Measurements from ENCODE around the gene KRTAP13-1.

Gene KRTAP13-1

DNA sequence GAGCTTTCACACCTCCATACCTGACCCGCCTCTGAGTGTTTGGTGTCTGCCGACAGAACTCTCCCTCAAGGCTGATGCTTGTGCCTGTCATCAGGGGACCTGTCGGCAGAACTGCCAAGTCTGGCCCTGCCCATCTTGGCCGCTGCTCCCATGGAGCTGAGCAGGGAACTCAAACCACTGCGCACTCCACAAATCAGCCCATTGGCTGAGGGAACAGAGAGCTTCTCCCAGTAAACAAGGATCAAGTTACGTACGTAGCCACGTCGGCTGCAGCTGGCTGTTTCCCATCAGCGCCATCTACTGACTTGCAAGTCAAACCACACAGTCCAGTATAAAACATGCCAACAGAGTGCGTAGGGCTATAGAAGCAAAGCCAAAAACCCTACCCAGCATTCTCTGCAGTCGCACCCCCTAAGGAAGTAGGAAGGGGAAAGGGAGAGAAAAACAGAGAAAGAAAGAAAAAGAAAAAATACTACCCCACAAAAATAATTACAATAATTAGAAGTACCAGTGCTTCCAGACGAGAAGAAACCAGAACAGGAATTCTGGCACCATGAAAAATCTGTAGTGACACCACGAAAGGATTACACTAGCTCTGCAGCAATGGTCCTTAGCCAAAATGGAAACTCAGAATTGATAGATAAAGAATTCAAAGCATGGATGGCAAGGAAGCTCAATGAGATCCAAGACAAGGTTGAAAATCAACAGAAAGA, 13.1 kb downstream of the KRTAP13-1 start:
- no peak overlapping the region for H3K4me3 ChIP-seq (ENCODE audit: insufficient read depth, low read depth, low read length)
- H3K27ac ChIP-seq (ENCODE audit: insufficient read depth, low read depth, low read length, poor library complexity, severe bottlenecking), result no peak overlapping the region
- WGBS, 2 experiments, result 34 to 36% methylated on average over 12 to 13 of the region's 14 CpGs
- no peaks in the 10 kb centered on the region for H3K27me3 ChIP-seq (ENCODE audit: control insufficient read depth, insufficient read depth, low read length, poor library complexity, severe bottlenecking)
- no peaks in the 10 kb centered on the region for H3K36me3 ChIP-seq (ENCODE audit: control insufficient read depth, insufficient read depth, low read length)
- H3K4me1 ChIP-seq (ENCODE audit: control insufficient read depth, insufficient read depth, low read length), result no peaks in the 10 kb centered on the region
- no peaks in the 10 kb centered on the region for H3K9me3 ChIP-seq (ENCODE audit: control insufficient read depth, low read length)

DNA sequence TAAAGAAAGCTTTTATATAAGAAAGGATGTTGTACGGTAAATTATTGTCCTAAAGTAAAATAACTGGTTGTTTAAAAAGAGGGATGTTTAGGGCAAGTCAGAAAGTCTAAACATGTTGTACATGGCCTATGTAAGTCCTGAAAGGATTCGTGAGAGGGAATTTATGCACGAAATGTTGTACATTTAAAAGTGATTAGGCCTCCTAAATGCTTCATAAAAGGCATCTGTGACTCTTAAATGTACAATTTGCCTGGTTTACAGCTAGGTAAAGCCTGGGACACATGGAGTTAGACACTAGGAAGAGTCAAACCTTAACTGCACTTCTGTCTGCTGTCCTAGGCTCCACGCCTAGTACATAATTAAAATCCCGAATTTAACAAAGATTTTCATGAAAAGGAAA, 20.2 kb downstream of the KRTAP13-1 start:
- Histone ChIP-seq H3K9me3 (ENCODE audit: control insufficient read depth, low read length) (peaks cover 5% of the 10 kb centered on the region), H3K27me3 (ENCODE audit: control insufficient read depth, insufficient read depth, low read length, poor library complexity, severe bottlenecking) (no peaks in the 10 kb centered on the region), H3K4me1 (ENCODE audit: control insufficient read depth, insufficient read depth, low read length) (no peaks in the 10 kb centered on the region), H3K27ac (ENCODE audit: insufficient read depth, low read depth, low read length, poor library complexity, severe bottlenecking) (no peak overlapping the region), H3K36me3 (ENCODE audit: control insufficient read depth, insufficient read depth, low read length) (no peaks in the 10 kb centered on the region), H3K4me3 (ENCODE audit: insufficient read depth, low read depth, low read length) (no peak overlapping the region)
- WGBS, 2 experiments, result 86 to 94% methylated on average over 5 of the region's 5 CpGs

DNA sequence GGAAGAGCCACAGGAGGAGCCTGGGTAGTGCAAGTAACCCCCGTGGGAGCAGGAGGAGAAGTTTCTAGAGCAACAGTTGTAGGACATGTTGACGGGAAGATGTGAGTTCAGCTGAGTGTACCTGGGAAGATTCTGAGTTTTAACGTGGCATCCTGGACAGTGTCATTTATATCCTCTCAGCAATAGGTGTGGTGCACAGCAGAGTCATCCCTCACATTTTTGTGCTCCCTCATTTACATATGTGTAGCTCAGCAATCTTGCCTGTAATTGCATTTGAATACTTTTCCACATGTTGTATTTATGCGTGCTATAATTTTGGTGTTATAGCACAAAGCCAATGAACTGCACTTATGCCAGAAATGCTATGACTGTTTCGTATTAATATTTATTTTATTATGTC, 30.0 kb downstream of the KRTAP13-1 start, which contains the start of gene KRTAP13-3:
KRTAP13-3 (minus strand) TSS at position 101 of the 400 bp plus-strand sequence; CDS start at position 87, 14 bp downstream.
- no peaks in the 10 kb centered on the region for H3K36me3 ChIP-seq (ENCODE audit: control insufficient read depth, insufficient read depth, low read length)
- H3K27me3 ChIP-seq (ENCODE audit: control insufficient read depth, insufficient read depth, low read length, poor library complexity, severe bottlenecking), result no peaks in the 10 kb centered on the region
- 81 to 92% methylated on average over 3 to 4 of the region's 5 CpGs for WGBS, 2 experiments
- peak within 1 kb of the TSS; percentile 27 for H3K27ac ChIP-seq (ENCODE audit: insufficient read depth, low read depth, low read length, poor library complexity, severe bottlenecking)
- H3K4me1 ChIP-seq (ENCODE audit: control insufficient read depth, insufficient read depth, low read length), result no peaks in the 10 kb centered on the region
- no peak within 1 kb of the TSS for H3K4me3 ChIP-seq (ENCODE audit: insufficient read depth, low read depth, low read length)
- H3K9me3 ChIP-seq (ENCODE audit: control insufficient read depth, low read length), result no peaks in the 10 kb centered on the region

DNA sequence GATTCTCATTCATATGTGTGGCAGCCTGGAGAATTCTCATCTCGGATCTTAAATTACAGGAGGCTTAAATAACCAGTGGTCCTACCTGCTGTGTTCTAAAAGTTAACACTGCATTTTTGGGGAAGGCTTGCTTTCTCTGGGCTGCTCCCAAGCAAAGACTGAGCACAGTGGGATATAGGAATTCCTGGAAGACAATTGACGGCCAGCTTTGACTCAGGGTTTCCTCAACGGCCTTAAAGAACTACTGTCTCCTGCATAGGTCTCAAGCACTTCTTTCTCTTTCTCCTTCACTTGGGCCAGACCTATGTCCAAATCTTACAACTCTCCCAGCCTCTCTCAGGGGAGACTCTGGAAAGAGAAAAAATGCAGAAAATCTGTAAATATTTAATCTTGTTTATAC, 30.9 kb downstream of the KRTAP13-1 start:
- peak overlapping the region; percentile 27 for H3K27ac ChIP-seq (ENCODE audit: insufficient read depth, low read depth, low read length, poor library complexity, severe bottlenecking)
- no peaks in the 10 kb centered on the region for H3K4me1 ChIP-seq (ENCODE audit: control insufficient read depth, insufficient read depth, low read length)
- no peaks in the 10 kb centered on the region for H3K36me3 ChIP-seq (ENCODE audit: control insufficient read depth, insufficient read depth, low read length)
- no peaks in the 10 kb centered on the region for H3K9me3 ChIP-seq (ENCODE audit: control insufficient read depth, low read length)
- H3K4me3 ChIP-seq (ENCODE audit: insufficient read depth, low read depth, low read length), result no peak overlapping the region
- no peaks in the 10 kb centered on the region for H3K27me3 ChIP-seq (ENCODE audit: control insufficient read depth, insufficient read depth, low read length, poor library complexity, severe bottlenecking)
- 0 to 4% methylated on average over 3 of the region's 3 CpGs for WGBS, 2 experiments

DNA sequence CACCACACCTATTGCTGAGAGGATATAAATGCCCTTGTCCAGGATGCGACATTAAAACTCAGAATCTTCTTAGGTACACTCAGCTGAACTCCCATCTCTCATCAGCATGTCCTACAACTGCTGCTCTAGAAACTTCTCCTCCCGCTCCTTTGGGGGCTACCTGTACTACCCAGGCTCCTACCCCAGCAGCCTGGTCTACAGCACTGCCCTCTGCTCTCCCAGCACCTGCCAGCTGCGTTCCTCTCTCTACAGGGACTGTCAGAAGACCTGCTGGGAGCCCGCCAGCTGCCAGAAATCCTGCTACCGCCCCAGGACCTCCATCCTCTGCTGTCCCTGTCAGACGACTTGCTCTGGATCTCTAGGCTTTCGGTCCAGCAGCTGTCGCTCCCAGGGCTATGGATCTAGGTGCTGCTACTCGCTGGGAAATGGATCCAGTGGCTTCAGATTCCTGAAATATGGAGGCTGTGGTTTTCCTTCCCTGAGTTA, 34.4 kb downstream of the KRTAP13-1 start, which contains the start of gene KRTAP13-4:
KRTAP13-4 (plus strand) TSS at position 51 of the 486 bp plus-strand sequence; CDS start at position 107, 56 bp downstream.
- H3K4me3 ChIP-seq (ENCODE audit: insufficient read depth, low read depth, low read length), result no peak within 1 kb of the TSS
- WGBS, 2 experiments, result 89 to 91% methylated on average over 9 of the region's 9 CpGs

DNA sequence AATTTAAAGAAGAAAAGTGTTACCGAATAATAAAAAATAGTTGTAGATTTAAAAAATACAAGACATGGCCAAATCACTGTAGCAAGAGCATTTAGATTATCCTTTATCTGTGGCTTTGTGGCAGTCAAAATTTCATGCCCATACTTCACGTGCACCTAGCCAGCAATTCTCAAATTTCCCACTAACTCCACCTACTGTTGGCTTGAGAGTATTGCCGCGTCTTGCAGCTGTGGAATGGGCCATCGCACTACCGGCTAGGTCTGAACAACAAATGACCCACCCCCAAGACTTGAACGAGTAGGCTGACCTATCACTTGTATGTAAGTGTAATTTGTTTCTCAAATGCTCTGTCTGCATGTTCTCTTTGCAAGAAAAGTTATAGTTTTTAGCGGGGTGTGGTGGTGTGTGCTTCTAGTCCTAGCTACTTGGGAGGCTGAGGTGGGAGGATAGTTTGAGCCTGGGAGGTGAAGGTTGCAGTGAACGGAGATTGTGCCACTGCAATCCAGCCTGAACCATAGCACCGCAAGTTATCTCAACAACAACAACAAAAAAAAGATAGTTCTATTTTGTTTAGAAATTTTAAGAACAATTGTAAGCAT, 38.3 kb downstream of the KRTAP13-1 start:
- H3K4me3 ChIP-seq (ENCODE audit: insufficient read depth, low read depth, low read length), result no peak overlapping the region
- whole genome bisulfite sequencing, 2 experiments, result 44 to 50% methylated on average over 9 of the region's 10 CpGs
- no peaks in the 10 kb centered on the region for H3K36me3 ChIP-seq (ENCODE audit: control insufficient read depth, insufficient read depth, low read length)
- no peaks in the 10 kb centered on the region for H3K27me3 ChIP-seq (ENCODE audit: control insufficient read depth, insufficient read depth, low read length, poor library complexity, severe bottlenecking)
- no peaks in the 10 kb centered on the region for H3K9me3 ChIP-seq (ENCODE audit: control insufficient read depth, low read length)
- no peak overlapping the region for H3K27ac ChIP-seq (ENCODE audit: insufficient read depth, low read depth, low read length, poor library complexity, severe bottlenecking)
- no peaks in the 10 kb centered on the region for H3K4me1 ChIP-seq (ENCODE audit: control insufficient read depth, insufficient read depth, low read length)

More for the DNA sequence above, 34.4 kb downstream of the KRTAP13-1 start, which contains the start of gene KRTAP13-4:
- H3K9me3 ChIP-seq (ENCODE audit: control insufficient read depth, low read length), result no peaks in the 10 kb centered on the region
- H3K4me1 ChIP-seq (ENCODE audit: control insufficient read depth, insufficient read depth, low read length), result no peaks in the 10 kb centered on the region
- no peak within 1 kb of the TSS for H3K27ac ChIP-seq (ENCODE audit: insufficient read depth, low read depth, low read length, poor library complexity, severe bottlenecking)
- H3K27me3 ChIP-seq (ENCODE audit: control insufficient read depth, insufficient read depth, low read length, poor library complexity, severe bottlenecking), result no peaks in the 10 kb centered on the region
- no peaks in the 10 kb centered on the region for H3K36me3 ChIP-seq (ENCODE audit: control insufficient read depth, insufficient read depth, low read length)

DNA sequence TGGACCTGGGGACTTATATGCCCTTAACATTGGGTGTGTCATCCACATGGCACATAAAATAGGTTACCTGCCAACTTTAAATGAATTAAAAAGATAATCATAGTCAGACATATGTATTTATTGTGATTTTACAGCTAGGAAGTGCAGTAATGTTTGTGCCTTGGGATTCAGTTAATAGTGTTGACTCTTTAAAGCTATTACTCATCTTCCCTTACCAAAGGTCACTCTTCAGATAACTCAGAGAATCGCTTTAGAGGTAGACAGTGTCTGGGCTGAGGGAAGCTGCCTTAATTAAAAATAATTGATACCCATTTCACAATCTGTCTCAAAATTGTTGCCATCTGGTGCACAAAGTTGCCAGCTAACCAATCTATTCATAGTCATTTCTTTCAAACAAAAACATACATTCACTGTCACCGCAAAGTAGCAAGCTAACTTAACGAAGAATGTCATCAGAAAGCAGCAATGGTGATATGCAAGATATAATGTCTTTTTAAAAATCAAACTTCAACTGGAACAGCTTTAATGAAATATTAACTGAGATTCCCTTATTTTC, 41.3 kb downstream of the KRTAP13-1 start:
- no peaks in the 10 kb centered on the region for H3K4me1 ChIP-seq (ENCODE audit: control insufficient read depth, insufficient read depth, low read length)
- no peaks in the 10 kb centered on the region for H3K27me3 ChIP-seq (ENCODE audit: control insufficient read depth, insufficient read depth, low read length, poor library complexity, severe bottlenecking)
- no peak overlapping the region for H3K27ac ChIP-seq (ENCODE audit: insufficient read depth, low read depth, low read length, poor library complexity, severe bottlenecking)
- H3K9me3 ChIP-seq (ENCODE audit: control insufficient read depth, low read length), result no peaks in the 10 kb centered on the region
- no peaks in the 10 kb centered on the region for H3K36me3 ChIP-seq (ENCODE audit: control insufficient read depth, insufficient read depth, low read length)
- 97 to 100% methylated on average over 1 to 3 of the region's 3 CpGs for WGBS, 2 experiments
- no peak overlapping the region for H3K4me3 ChIP-seq (ENCODE audit: insufficient read depth, low read depth, low read length)

DNA sequence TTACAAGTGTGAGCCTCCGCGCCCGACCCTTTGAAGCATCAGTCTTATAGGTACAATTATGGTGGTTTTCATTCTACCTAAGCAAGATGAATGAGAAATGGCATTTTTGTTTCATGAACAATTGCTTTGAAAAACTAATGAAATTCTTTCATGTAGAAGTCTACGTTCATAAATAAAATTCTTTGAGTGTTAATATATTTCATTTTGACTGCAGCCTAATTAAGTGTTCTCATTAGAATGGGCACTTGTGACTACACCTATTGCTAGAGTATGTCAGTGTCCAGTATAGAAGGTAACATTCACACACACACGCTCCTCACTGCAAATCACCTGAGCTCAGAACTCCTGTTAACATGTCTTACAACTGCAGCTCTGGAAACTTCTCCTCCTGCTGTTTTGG, 44.1 kb downstream of the KRTAP13-1 start, which contains the start of gene KRTAP15-1:
KRTAP15-1 (plus strand) TSS at position 301 of the 400 bp plus-strand sequence; CDS start at position 354, 53 bp downstream.
- no peaks in the 10 kb centered on the region for H3K4me1 ChIP-seq (ENCODE audit: control insufficient read depth, insufficient read depth, low read length)
- 91 to 95% methylated on average over 5 of the region's 5 CpGs for WGBS, 2 experiments
- H3K4me3 ChIP-seq (ENCODE audit: insufficient read depth, low read depth, low read length), result no peak within 1 kb of the TSS
- no peaks in the 10 kb centered on the region for H3K36me3 ChIP-seq (ENCODE audit: control insufficient read depth, insufficient read depth, low read length)
- H3K9me3 ChIP-seq (ENCODE audit: control insufficient read depth, low read length), result no peaks in the 10 kb centered on the region
- H3K27ac ChIP-seq (ENCODE audit: insufficient read depth, low read depth, low read length, poor library complexity, severe bottlenecking), result no peak within 1 kb of the TSS
- no peaks in the 10 kb centered on the region for H3K27me3 ChIP-seq (ENCODE audit: control insufficient read depth, insufficient read depth, low read length, poor library complexity, severe bottlenecking)

DNA sequence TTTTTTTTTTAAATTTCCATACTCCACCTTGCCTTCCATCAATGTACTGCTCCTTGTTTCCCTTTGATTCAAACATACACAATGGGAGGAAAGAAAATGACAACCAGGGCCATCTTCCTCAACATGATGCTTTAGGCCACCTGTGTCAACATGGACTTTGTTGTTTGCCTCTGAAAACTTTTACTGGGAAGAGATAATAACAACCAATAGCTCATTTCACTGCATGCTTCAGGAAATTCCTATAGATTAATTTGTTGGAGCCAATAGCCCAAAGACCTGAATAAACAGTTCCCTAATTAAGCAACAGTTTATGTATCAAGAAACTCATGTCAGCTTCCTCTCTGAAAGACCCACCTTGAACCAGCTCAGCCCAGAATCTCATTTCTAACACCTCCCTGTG, 47.4 kb downstream of the KRTAP13-1 start:
- H3K9me3 ChIP-seq (ENCODE audit: control insufficient read depth, low read length), result no peaks in the 10 kb centered on the region
- no peaks in the 10 kb centered on the region for H3K36me3 ChIP-seq (ENCODE audit: control insufficient read depth, insufficient read depth, low read length)
- no peaks in the 10 kb centered on the region for H3K4me1 ChIP-seq (ENCODE audit: control insufficient read depth, insufficient read depth, low read length)
- H3K27ac ChIP-seq (ENCODE audit: insufficient read depth, low read depth, low read length, poor library complexity, severe bottlenecking), result no peak overlapping the region
- H3K27me3 ChIP-seq (ENCODE audit: control insufficient read depth, insufficient read depth, low read length, poor library complexity, severe bottlenecking), result no peaks in the 10 kb centered on the region
- H3K4me3 ChIP-seq (ENCODE audit: insufficient read depth, low read depth, low read length), result no peak overlapping the region

DNA sequence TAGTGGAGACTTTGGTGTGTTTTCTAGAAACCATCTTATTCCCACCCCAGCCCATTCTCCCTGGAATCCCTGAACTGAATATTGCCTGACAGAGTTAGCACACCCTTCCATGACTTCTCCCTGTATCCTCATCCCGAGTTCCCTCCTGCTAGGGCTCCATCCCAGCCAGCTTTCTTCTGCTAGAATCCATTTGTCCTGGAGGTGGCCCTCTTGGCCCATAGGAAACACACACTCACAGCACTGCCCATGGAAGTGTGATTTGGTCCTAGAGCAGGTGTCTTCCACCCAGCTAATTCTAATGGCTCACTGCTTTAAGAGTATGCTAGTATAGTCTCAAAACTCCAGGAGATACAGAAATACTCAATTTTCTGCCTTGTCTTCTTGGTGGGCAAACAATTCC, 48.4 kb downstream of the KRTAP13-1 start:
- H3K27me3 ChIP-seq (ENCODE audit: control insufficient read depth, insufficient read depth, low read length, poor library complexity, severe bottlenecking), result no peaks in the 10 kb centered on the region
- no peak overlapping the region for H3K27ac ChIP-seq (ENCODE audit: insufficient read depth, low read depth, low read length, poor library complexity, severe bottlenecking)
- WGBS, 2 experiments, result 75 to 88% methylated on average over 1 of the region's 1 CpG

More for the DNA sequence above, 48.4 kb downstream of the KRTAP13-1 start:
- Histone ChIP-seq H3K4me1 (ENCODE audit: control insufficient read depth, insufficient read depth, low read length) (no peaks in the 10 kb centered on the region), H3K4me3 (ENCODE audit: insufficient read depth, low read depth, low read length) (no peak overlapping the region), H3K36me3 (ENCODE audit: control insufficient read depth, insufficient read depth, low read length) (no peaks in the 10 kb centered on the region), H3K9me3 (ENCODE audit: control insufficient read depth, low read length) (no peaks in the 10 kb centered on the region)

All from ectodermal cell (in vitro differentiated cells).